HEK293 (cell line): ENCODE results near the gene SOX6.

Experiments used
- CTCF ChIA-PET: fragments of 350-600 bp; formaldehyde crosslinking; extraction: SDS; loops from one replicate; lab custom pipeline; 2021; ENCODE audit warnings: antibody characterized with exemption; lab: Yijun Ruan, JAX
- POLR2A ChIA-PET: fragments of 300-600 bp; formaldehyde crosslinking; extraction: SDS; loops from one replicate; lab custom pipeline; 2020; ENCODE audit warnings: antibody characterized with exemption, inconsistent platforms; lab: Yijun Ruan, JAX
- H3K27ac ChIP-seq: fragments of 200-500 bp; sonication (Bioruptor generic); 2 replicates; pipeline ENCODE4 v1.5.1; 2014; ENCODE audit warnings: low read depth, low read length, control low read depth, inconsistent platforms; ENCODE audit errors: extremely low read depth
- H3K36me3 ChIP-seq, 2 experiments: fragments of 200-500 bp in 1 of 2; sonication (Bioruptor generic) in 1 of 2; 1 replicate in 1 of 2; 2 replicates in 1 of 2; pipeline ENCODE4 v1.5.1; 2014 to 2017; ENCODE audit warnings: inconsistent platforms in 2 of 2, low read length in 2 of 2; ENCODE audit not compliant: control insufficient read depth in 2 of 2, insufficient read depth in 1 of 2
- H3K4me1 ChIP-seq: fragments of 200-500 bp; sonication (Bioruptor generic); 2 replicates; pipeline ENCODE4 v1.5.1; 2014; ENCODE audit warnings: mild to moderate bottlenecking, low read length, inconsistent platforms; ENCODE audit not compliant: control insufficient read depth, insufficient read depth
- H3K4me3 ChIP-seq: 2 replicates; pipeline ENCODE4 v1.5.1; 2011; ENCODE audit warnings: low read depth, mild to moderate bottlenecking, control low read depth, low read length, moderate library complexity
- H3K9me3 ChIP-seq: fragments of 200-500 bp; sonication (Bioruptor generic); 2 replicates; pipeline ENCODE4 v1.5.1; 2014; ENCODE audit warnings: low read depth, low read length, inconsistent platforms; ENCODE audit not compliant: control insufficient read depth, insufficient read depth
- BCL6B ChIP-seq: fragments of 450-650 bp; formaldehyde crosslinking; IDR thresholded peaks from 2 replicates; pipeline ENCODE4 v1.5.1; 2017; ENCODE audit warnings: missing biosample characterization, missing genetic modification characterization
- PRDM10 ChIP-seq: fragments of 450-650 bp; formaldehyde crosslinking; IDR thresholded peaks from 2 replicates; pipeline ENCODE4 v1.5.1; 2016; ENCODE audit warnings: missing biosample characterization, missing genetic modification characterization
- PRDM6 ChIP-seq: fragments of 450-650 bp; formaldehyde crosslinking; IDR thresholded peaks from 2 replicates; pipeline ENCODE4 v1.5.1; 2017; ENCODE audit warnings: missing biosample characterization, missing genetic modification characterization
- REPIN1 ChIP-seq: fragments of 450-650 bp; formaldehyde crosslinking; IDR thresholded peaks from 2 replicates; pipeline ENCODE4 v1.5.1; 2017; ENCODE audit warnings: missing biosample characterization, missing genetic modification characterization, low read depth
- ZBTB48 ChIP-seq: fragments of 450-650 bp; formaldehyde crosslinking; IDR thresholded peaks from 2 replicates; pipeline ENCODE4 v1.5.1; 2016; ENCODE audit warnings: missing biosample characterization, missing genetic modification characterization
- ZBTB49 ChIP-seq: fragments of 450-650 bp; formaldehyde crosslinking; IDR thresholded peaks from 2 replicates; pipeline ENCODE4 v1.5.1; 2016; ENCODE audit warnings: missing biosample characterization, missing genetic modification characterization, low read depth
- ZBTB6 ChIP-seq: fragments of 450-650 bp; formaldehyde crosslinking; IDR thresholded peaks from 2 replicates; pipeline ENCODE4 v1.5.1; 2017; ENCODE audit warnings: missing biosample characterization, missing genetic modification characterization
- ZNF2 ChIP-seq: fragments of 450-650 bp; formaldehyde crosslinking; IDR thresholded peaks from 2 replicates; pipeline ENCODE4 v1.5.1; 2016; ENCODE audit warnings: missing biosample characterization, missing genetic modification characterization
- ZNF701 ChIP-seq: fragments of 450-650 bp; formaldehyde crosslinking; IDR thresholded peaks from 2 replicates; pipeline ENCODE4 v1.5.1; 2016; ENCODE audit warnings: missing biosample characterization, missing genetic modification characterization
- ZNF768 ChIP-seq: fragments of 450-650 bp; formaldehyde crosslinking; IDR thresholded peaks from 2 replicates; pipeline ENCODE4 v1.5.1; 2018; ENCODE audit warnings: missing biosample characterization, mild to moderate bottlenecking, missing genetic modification characterization

Gene SOX6

GRCh38 chr11:16373768-16374167 lies 17.4 kb upstream of the SOX6 start:
- POLR2A ChIA-PET, result no interaction called here

More at GRCh38 chr11:16373768-16374167, 17.4 kb upstream of the SOX6 start:
- no peak overlapping the region for H3K27ac ChIP-seq
- H3K4me3 ChIP-seq, result no peak overlapping the region
- CTCF ChIA-PET, result no interaction called here
- no peaks in the 10 kb centered on the region for H3K4me1 ChIP-seq
- H3K9me3 ChIP-seq, result no peaks in the 10 kb centered on the region
- TF ChIP-seq ZNF2 (tag by site-specific recombination) (no peak), ZBTB6 (tag by site-specific recombination) (no peak), PRDM10 (tag by site-specific recombination) (no peak), REPIN1 (tag by site-specific recombination) (no peak), ZBTB49 (tag by site-specific recombination) (no peak), ZNF701 (tag by site-specific recombination) (no peak), ZBTB48 (no peak), ZNF768 (tag by site-specific recombination) (no peak), BCL6B (tag by site-specific recombination) (no peak), PRDM6 (tag by site-specific recombination) (no peak)
- TF ChIP-seq, all 188 proteins: peak for 0
- H3K36me3 ChIP-seq, result no peaks in the 10 kb centered on the region
